GM18951 (cell line): Measurements from ENCODE around the gene PPIE.
A peak's percentile ranks its signal among the peaks of the same experiment; 100 is the strongest.

Experiments
- POLR2A ChIP-seq: IDR thresholded peaks from 4 replicates; pipeline ENCODE4 v1.6.1; 2011; ENCODE audit warnings: mild to moderate bottlenecking; ENCODE audit not compliant: insufficient read length, insufficient read depth; ENCODE audit errors: extremely low read depth
- in situ Hi-C: fragments of 300-500 bp; cut with MboI; formaldehyde crosslinking; loops from one replicate; pipeline ENCODE4 v1.12.0; 2022; ENCODE audit warnings: low sequenced_read_pairs, mixed read lengths, inconsistent platforms; ENCODE audit not compliant: unreplicated experiment

Gene PPIE

DNA sequence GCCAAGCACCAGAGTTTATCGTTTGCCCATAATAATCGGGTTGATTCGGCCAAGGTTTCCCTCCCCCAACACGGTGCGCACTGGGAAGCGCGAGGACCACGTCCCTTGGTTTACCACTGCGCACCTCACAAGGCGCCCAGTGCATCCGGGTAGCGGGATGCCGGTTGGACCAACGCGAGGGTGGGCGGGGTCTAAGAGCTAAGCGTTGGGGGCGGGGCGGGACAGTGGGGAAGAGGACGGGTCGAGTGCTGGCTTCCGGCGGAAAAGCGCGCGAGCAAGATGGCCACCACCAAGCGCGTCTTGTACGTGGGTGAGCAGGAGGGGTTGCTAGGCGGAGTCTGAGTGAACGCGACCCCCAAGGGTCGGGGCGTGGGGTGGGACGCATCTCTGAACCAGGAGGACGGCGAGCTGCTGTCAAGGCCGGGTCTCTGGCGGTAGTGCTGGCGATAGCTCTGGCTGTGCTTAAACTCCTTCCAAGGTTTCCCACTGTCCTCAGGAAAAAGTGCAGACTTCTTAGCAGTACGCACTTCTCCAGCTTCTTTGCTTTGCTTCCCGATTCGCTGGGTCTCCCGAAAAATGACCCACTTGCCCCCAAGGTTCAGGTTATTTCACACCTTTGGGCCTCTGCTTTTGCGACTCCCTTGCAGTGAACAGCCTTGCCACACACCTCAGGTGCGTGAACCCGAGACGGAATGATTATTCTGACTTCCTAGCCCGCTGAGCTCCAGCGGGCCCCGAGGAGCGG is at the start of gene PPIE:
TSS of gene PPIE (plus strand) at position 261 of the 745 bp plus-strand sequence. CDS start at position 280, 19 bp downstream.
- in situ Hi-C loops = no loop called here
- peak; percentile 90 for TF ChIP-seq POLR2A

DNA sequence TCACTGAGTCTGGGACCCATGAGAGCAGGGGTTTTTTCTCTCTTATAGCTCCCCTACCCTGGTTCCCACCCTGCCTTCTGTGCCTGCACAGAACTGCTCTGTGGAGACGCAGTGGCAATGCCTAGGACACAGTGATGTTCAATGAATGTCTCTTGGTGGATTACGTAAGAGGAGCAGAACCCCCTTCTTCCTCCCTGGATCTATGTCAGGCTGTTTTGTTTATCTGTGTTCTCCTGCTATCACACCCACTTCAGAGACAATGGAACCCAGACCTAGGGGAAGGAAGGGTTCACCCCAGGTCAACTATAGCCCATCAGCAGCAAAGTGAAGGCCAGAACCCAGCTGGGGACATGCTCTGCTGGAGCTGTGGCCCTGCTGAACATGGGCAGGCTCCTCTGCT is 49.5 kb upstream of the PPIE start:
- no peak for TF ChIP-seq POLR2A
- in situ Hi-C loops = no loop called here

DNA sequence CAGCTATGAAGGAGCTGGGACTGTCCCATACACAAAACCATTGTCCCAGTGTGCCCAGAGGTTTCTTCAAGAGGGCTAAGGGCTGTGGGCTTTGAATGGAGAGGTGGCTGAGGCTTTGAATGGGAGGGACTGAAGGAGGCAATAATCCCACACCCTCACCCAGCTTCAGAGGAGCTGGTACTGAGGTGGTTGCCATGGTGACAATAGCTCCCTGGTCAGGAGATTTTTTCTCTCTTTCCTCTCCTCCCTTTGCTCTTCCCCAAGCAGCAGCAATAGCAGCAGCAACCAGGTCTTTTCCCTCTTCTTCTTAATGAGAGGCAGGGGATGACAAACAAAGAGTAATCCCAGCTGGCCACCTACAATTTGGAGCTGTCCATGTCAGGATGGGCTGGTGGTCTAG is 49.0 kb upstream of the PPIE start:
- in situ Hi-C loops = no loop called here
- no peak for TF ChIP-seq POLR2A

DNA sequence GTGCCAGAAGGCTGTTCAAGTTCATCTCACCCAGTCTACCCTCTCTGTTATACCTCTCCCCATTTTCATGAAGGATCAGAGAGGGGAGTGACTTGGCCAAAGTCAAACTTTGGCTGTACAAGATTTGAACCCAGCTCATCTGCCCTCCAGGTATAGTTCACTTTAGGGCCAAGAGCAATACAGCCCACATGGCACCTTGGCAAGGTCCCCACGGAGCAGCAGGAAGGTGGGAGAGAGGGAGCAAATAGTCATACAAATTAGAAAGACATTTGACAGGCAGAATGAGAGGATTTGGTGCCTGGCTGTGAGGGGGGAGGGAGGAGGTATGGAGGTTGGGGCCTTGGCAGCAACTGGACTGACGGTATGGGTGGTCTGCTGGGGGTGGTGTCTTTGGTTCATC is 48.5 kb upstream of the PPIE start:
- no peak for TF ChIP-seq POLR2A
- in situ Hi-C loops = no loop called here

DNA sequence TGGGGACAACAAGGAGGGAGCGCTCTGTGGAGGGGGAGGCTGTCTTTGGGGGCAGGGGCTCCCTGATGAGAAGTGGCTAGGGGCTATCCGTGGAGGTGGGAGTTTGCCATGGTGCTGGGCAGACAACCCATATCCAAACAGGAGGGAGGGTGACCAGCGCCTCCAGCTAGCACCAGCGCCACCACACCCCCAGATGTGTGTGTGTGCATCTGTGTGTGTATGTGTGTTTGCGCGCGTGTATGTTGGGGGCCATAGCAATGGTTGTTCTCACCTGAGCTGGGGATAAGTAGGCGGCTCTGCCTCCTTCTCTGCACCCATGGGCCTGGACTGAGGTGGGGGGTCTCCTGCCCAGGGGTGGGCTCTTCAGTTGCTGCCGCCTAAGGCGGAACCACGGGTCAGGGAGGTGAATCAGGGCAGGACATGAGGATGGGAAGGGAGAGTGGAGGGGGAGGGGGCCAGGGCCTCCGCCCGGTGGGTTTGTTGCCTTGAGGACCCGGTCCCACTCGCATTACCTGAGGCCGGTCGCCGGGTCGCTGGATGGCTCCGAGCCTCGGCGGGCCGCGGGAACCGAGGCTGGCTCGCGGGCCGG is 47.8 kb upstream of the PPIE start:
- no peak for TF ChIP-seq POLR2A
- in situ Hi-C loops = no loop called here

DNA sequence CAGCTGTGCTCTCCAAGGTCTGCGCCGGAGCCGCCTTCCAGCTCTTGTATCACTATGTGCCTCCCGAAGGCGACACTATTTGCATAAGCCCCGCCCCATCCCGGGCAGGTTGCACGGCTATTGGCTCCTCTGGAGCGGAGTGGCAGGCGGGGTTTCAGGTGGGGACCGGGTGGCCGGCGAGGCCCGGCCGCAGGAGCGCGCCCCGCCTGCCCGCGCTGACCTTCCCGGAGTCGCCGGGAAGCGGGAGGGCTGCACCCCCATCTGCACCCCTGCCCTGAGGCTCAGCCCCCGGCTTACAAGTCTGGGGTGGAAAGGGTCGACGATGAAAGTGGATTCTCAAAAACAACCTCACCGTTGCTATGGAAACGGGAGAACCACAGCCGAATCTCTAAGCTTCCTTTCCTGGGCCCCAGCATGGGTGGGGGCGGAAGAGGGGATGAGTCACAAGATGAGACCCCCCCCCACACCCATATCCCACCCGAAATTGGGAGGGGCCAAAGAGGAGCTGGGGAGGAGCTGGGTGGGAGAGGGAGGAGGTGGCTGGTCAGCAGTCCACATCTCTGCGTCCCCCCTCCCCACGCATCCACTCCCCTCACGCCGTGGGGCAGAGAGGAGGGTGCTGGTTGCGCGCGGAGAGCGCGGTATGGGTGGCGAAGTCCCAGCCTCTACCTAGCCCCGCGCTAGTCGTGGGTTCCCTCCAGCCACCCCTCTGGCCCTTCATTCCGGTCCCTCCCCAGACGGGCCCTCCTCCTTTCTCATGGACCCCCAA is 47.1 kb upstream of the PPIE start, which contains the start of gene HPCAL4:
TSS of gene HPCAL4 (minus strand) at position 51 of the 769 bp plus-strand sequence. CDS start 6,830 bp downstream, outside the sequence.
- in situ Hi-C loops = no loop called here
- TF ChIP-seq POLR2A = no peak

DNA sequence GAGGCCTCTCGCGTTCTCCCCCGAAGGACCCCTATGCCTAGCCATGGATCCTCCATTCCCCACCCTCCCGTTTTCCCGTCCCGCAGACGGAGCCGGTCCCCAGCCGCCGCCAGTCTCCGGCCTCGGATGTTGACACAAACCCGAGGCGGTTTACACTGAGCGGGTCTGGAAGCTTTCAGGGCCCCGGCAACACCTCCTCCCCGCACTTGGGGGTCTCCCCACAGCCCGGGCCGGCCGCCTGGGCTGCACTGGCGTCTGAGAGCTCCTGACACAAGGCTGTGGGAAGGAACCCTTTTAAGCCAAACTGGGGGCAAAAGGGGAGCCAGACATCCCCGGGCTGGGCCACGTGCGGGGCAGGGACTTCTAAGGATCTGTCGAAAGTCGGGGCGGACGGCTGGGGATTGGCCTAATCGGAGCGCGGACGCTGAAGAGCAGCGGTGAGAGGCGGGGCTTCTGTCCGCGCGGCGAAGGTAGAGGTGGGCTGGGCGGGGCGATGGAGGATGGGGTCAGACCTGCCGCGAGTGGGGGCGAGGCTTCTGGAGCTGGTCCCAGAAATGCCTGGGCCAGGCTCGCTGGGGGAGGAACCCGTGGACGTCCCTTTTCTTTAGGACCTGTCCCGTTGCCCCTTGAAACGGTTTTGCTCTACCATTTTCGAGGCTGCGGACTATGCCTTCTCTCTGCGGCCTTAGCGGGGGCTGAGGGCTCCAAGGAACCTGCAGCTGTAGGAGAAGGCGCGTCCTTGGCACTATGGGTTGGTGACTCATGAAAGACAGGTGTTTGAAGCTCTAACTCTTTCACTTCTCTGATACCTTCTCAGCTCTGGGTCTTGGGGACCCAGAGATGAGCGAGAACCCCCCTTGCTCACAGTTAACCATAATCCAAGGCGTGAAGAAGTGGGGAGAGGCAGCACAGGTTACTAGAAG is 46.3 kb upstream of the PPIE start:
- TF ChIP-seq POLR2A = no peak
- in situ Hi-C loops = no loop called here

DNA sequence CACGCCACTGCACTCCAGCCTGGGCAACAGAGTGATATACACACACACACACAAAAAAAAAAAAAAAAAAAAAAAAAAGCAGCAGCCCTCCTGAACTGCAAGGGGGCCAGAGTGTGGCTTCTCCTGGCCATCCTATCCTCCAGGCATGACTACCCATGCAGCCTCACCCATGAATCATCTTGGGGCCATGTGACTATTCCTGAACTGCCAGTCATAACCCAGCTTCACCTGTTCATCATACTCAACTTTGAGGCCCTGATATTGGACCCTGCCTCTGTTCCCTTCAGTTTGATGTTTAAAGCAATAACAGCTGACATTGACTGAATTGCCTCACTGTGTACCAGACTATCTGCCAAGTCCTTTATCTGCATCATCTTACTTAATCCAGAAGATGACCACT is 44.7 kb upstream of the PPIE start:
- in situ Hi-C loops = no loop called here
- TF ChIP-seq POLR2A = no peak

DNA sequence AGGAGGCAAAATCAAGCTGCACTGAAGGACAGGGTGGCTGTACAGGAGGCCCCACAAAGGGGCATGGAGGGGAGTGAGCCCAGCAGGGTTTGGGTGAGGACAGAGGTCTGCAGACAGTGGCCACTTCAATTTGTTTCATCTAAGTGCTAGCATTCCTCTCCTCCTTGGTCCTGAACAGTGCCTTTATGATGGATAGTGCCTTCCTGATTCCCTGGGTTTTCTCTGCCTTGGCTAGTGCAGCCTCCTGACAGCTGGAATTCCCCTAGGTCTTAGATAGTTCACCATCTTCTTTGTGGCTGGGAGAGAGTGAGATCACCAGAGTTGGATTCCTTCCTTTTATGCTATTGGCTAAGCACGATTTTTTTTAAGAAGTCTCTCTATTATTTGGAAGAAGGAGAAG is 43.7 kb upstream of the PPIE start:
- in situ Hi-C loops = no loop called here
- no peak for TF ChIP-seq POLR2A

DNA sequence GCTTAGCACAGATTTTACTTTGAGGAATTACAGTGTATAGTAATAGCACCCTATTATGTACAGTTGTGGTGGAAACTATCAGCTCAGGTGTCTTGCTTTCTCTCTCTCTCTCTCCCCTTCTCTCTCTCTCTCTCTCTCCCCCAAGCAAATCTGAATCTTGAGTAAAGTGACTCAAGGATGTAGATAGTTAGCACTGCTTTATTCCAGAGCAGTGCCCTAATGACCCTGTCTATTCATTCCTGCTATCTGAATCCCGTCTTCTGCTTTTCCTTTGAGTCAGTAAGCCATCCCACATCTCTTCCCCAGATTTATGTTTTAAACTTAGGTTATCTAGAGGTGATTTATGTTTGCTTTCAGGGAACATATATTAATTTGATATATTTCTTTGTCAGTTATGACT is 42.2 kb upstream of the PPIE start:
- in situ Hi-C loops = no loop called here
- no peak for TF ChIP-seq POLR2A

DNA sequence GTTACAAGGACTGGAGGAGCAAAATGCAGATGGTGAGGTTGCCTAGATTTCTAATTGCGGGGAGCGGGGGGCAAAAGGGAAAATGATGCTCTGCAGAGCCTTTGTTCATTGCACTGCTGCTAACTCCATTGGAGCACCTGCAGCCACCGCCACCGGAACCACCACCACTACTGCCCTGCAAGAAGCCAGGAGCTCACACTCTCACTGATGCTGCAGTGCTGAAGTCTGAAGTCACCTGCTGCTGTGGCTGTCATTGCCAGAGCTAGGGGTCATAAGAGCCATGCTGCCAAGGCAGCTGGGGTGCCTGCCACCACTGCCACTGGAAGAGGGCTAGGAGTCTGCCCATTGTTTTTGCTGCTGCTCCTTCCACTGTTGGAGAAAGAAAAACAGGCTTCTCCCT is 40.1 kb upstream of the PPIE start:
- no peak for TF ChIP-seq POLR2A
- in situ Hi-C loops = no loop called here

DNA sequence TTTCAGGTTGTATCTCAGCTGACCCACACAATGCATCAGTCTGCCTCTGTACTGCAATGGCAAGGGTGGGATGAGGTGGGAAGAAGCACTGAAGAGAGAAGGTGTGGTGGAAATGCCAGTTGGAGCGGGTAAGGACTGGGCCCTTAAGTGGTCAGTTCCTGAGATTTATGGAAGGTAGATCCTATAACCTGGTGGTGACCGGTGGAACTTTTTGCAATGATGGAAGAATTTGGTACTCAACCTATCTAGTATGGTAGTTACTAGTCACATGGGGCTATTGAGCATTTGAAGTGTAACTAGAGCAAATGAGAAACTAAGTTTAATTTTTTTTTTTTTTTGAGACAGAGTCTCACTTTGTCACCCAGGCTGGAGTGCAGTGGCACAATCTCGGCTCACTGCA is 39.3 kb upstream of the PPIE start:
- in situ Hi-C loops = no loop called here
- TF ChIP-seq POLR2A = no peak

DNA sequence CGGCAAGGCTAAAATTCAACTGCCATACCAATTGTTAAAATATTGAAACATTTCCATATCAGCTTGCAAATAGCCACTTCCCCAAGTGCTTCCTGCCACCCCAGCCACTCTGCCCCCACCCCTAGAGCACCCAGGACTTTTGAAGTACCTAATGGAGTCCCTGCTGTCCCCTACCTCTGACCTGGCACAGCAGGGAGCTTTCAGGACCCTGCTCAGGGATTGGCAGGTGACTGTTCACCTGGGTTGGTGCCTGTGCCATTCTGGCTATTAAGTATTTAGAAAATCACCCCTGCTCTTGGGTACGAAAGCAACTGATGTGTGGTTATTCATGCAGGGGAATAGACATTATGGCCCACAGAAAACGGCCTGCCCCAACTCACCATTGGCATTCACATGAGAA is 38.3 kb upstream of the PPIE start:
- TF ChIP-seq POLR2A = no peak
- in situ Hi-C loops = no loop called here
